ENCODE measurements around the gene GRK1. TPM values are rescaled to one million over a fixed set of nuclear protein-coding genes. Genes with fewer than 3 reads are reported as not detected.

The GRK1 gene
- total and polyA plus RNA-seq, 2 of the 4 experiments (the other 2 are of a cell fraction), result not detected

DNA sequence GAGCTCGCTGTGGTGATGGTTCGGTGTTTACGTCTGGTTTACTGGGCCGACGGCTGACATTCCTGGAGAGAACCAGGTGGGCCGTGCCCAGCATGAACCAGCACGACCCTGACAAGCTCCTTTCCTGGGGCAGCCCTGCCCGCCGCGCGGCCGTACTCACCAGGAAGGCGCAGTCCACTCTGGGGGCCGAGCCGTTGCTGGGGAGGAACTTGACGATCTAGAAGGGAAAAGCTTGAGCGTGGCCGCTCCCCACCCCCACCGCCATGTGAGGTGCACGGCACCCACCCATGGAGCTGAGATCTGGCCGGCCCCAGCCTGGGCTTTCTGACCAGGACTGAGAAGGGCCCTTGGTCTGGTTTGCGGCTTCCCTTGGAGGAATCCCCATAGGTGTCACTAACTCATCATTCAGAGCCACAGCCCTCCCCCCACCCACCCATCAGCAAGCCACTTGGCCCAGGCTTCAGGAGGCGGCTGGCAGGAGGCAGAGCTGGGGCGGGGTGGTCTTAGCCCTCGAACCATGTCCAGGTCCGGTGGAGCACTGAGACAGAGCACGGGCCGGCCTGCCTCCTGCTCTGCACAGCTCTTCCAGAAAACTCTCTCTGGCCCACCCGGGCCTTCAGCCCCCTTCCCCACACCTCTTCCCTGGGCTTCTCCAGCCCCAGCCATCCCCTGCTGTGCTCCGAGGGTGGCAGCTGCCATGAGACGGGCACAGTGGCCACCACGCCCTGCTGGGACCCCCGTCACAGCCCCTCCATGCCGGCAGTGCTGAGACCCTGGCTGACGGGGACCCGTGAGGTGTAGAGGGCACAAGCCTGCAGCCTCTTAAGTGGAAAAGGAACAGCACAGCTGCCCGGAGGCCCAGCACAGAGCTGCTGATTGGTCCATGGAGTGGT is 15.3 kb upstream of the GRK1 start:
- ChIA-PET CTCF (no interaction called here), POLR2A (ENCODE audit: unreplicated experiment) (no interaction called here)
- Histone ChIP-seq H2AFZ (replicated peaks; ENCODE audit: low read length, poor library complexity) (no peak overlapping the region), H3K4me3 (ENCODE audit: insufficient read depth, low read depth, low read length) (no peak overlapping the region), H3K36me3 (ENCODE audit: control insufficient read depth, insufficient read depth, low read length) (no peaks in the 10 kb centered on the region), H3K9ac (ENCODE audit: low read depth, low read length) (no peak overlapping the region), H3K9me1 (ENCODE audit: insufficient read depth, low read length) (0 out of 2 replicates have a peak, but pooled peaks cover 4% of the 10 kb centered on the region), H4K91ac (ENCODE audit: insufficient read depth, low read depth, low read length) (no peak overlapping the region), H2AK9ac (replicated peaks; ENCODE audit: low read depth, low read length, poor library complexity) (no peak overlapping the region), H2BK120ac (ENCODE audit: low read depth, low read length) (no peak overlapping the region), H3K4me1 (ENCODE audit: control insufficient read depth, insufficient read depth, low read length) (peaks cover 2% of the 10 kb centered on the region; the same call in 1 of the 2 replicates), H4K8ac (ENCODE audit: low read depth in 2 of 2, low read length in 2 of 2) (no peak overlapping the region), H3K27me3 (ENCODE audit: control insufficient read depth, insufficient read depth, low read length) (no peaks in the 10 kb centered on the region), H3K9me3 (ENCODE audit: control insufficient read depth, insufficient read depth, low read length) (no peaks in the 10 kb centered on the region), H3K4ac (ENCODE audit: low read depth, low read length) (no peak overlapping the region), H2BK20ac (ENCODE audit: low read depth, low read length) (no peak overlapping the region), H3K23ac (ENCODE audit: low read depth, low read length) (no peak overlapping the region), H3K4me2 (ENCODE audit: low read depth, low read length) (no peak overlapping the region), H3K79me1 (ENCODE audit: low read depth in 1 of 2, low read length in 2 of 2) (no peaks in the 10 kb centered on the region), H4K20me1 (ENCODE audit: insufficient read depth, low read length) (no peaks in the 10 kb centered on the region; the same call in 1 of the 2 replicates), H2BK5ac (ENCODE audit: low read depth, low read length, poor library complexity, severe bottlenecking) (no peak overlapping the region), H3K27ac (ENCODE audit: insufficient read depth, low read length) (no peak overlapping the region), H2BK15ac (ENCODE audit: low read depth, low read length) (no peak overlapping the region), H2AK5ac (ENCODE audit: low read depth, low read length) (no peak overlapping the region), H3K14ac (replicated peaks; ENCODE audit: low read depth, low read length) (no peak overlapping the region), H3K56ac (ENCODE audit: extremely low read depth, insufficient read depth, low read length) (no peak overlapping the region), H4K5ac (ENCODE audit: low read depth, low read length) (no peak overlapping the region), H3K18ac (ENCODE audit: low read depth, low read length) (no peak overlapping the region)
- no TSS peak for BruUV-seq (replicated peaks)
- DNase-seq, result no peak
- no peak for ATAC-seq (ENCODE audit: low read depth)
- TF ChIP-seq POLR2A (IDR thresholded peaks at IDR 0.05; ENCODE audit: low read depth, low read length) (no peak), BHLHE40 (IDR thresholded peaks at IDR 0.05; ENCODE audit: low read depth, low read length) (no peak)
- in situ Hi-C loops (cut with MboI; ENCODE audit: low sequenced_read_pairs) (no loop called here), dilution Hi-C loops (cut with HindIII; ENCODE audit: low sequenced_read_pairs, unreplicated experiment) (no loop called here), intact Hi-C loops (cut with micrococcal nuclease) (no loop called here)
- 85% methylated on average over 21 of the region's 37 CpGs; no CpG with 5 or more reads in 1 of the 2 experiments for WGBS, 2 experiments (ENCODE audit: extremely low coverage in 2 of 2, insufficient read length in 1 of 2)

All from IMR-90 (cell line).